HG03457 (cell line): ENCODE measurements around the gene B9D1.

Experiments
- ATAC-seq: cut with Tn5 transposase; IDR thresholded peaks from one replicate; pipeline ENCODE4 v1.9.1; 2021; ENCODE audit warnings: moderate number of reproducible peaks; ENCODE audit not compliant: unreplicated experiment

B9D1 gene

DNA sequence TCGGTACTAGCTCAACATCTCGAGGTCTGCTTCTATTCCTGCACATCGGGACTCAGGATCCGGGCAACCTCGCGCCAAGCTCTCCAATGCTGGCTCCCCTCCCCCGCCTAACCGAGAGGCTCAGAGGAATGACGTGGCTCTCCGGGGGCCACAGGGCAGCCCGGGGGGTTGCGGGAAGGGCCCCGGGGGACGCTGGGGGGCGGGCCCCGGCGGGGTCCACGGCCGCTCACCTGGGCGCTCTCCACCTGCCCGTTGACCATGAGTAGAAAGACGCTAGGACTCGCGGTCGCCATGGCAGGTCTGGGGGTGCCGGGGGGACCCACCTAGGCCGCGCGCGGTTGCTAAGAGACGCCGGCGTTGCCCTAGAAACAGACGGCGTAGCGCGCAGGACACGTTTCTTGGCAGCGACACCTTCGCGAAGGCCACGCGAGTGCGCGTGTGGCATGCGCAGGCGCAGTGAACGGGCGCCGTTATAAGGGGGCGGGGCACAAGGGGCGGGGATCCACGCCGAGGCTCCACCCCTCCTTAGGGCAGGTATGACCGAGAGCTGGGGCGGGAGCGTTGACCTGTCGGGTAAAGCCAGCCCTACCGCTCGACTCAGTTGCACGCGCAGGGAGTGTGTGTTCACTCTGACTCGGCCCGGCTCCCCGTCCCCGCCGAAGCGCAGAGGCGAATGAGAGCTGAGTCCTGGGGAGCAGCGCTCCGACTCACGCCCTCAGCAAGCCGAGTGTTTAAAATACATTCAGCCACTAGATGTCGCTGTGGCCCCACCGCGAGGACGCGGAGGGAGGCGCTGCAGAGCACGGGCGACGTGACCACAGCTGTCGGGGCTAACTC is at the start of gene B9D1:
Gene B9D1 (minus strand): TSS at position 447 of the 837 bp plus-strand sequence. CDS start 154 bp downstream, at position 293.
- peak; percentile 55 for ATAC-seq

DNA sequence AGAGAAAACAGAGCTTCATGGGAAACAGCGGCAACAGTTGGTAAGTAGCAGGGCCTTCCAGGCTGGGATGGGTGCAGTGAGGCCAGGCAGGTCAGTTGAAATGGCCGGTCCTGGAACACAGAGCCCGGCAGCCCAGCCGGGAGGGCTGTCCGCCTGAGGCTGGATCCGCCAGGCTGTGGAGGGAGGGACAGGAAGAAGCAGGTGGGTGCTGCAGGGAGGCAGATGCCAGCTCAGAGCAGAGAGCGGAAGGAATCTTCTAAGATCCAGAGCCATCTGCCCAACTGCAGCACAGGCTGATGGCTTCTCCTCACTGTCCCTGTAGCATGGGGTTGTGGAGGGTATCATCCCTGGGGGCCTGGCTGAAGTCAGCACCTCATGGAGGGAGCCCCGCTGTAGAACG is 49.1 kb upstream of the B9D1 start:
- ATAC-seq: no peak

DNA sequence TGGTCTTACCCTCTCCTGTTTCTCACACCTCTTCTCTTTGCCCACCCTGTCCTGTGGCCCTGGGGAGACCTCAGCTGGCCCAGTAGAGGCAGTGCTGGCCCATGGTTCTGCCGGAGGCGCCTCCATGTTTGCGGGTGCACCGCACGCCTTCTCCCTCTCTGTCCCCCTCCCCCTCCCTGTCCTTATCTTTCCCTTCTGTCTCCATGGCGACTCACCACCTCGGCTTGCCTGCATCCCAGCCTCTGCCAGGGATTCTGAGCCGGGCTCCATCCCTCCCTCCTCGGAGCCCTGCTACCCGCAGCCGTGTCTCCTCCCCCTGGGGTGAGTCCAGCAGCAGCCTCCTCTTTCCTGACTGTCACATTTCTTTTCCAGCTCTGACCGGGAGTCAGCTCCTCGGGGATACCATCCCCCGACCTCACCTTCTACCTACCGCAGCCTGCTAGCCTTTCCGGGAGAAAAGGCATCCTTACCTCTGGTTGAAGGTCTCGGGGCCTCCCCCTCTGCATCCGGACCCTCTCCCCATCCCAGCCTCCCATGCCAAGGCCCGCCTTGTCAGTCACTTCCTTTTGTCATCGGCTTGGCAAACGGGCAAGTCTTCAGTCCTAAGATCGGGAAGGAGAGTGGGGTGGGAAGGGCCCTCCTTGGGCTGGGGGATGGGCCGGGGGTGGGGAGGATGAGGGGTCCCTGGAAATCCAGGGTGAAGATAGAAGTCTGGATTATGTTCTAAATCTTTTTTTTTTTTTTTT is 48.5 kb upstream of the B9D1 start, which contains the start of gene RNF112:
Gene RNF112 (plus strand): TSS at position 358 of the 746 bp plus-strand sequence. CDS start 177 bp downstream, at position 535.
- ATAC-seq: no peak

DNA sequence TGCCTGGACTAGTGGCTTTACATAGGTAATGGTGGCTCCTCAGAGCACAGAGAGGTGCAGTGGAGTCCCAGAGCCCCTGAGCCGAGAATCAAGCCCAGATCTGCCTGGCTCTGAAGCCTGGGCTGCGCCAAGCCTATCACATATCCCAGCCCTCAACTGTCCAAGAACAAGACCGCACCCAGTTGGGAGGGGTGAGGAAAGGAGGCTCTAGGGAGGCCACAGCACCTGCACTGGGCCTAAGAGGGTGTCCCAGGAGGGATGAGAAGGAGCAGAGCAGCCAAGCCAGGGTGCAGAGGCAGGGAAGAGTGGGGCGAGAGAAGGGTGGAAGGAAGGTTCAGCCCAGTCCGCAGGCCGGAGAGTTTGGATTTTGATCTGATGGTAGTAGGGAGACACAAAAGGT is 47.6 kb upstream of the B9D1 start:
- no peak for ATAC-seq

GRCh38 chr17:19409509-19409908 is 47.0 kb upstream of the B9D1 start:
- no peak for ATAC-seq

GRCh38 chr17:19409066-19409465 is 46.5 kb upstream of the B9D1 start:
- no peak for ATAC-seq

- no peak for ATAC-seq
Observed at GRCh38 chr17:19408346-19408710, 45.8 kb upstream of the B9D1 start.

GRCh38 chr17:19407601-19408345 is 45.2 kb upstream of the B9D1 start:
- ATAC-seq: no peak

- ATAC-seq: no peak
Observed at GRCh38 chr17:19405114-19405513, 42.6 kb upstream of the B9D1 start.

GRCh38 chr17:19404264-19404663 is 41.7 kb upstream of the B9D1 start:
- ATAC-seq: no peak

GRCh38 chr17:19403021-19403420 is 40.5 kb upstream of the B9D1 start:
- no peak for ATAC-seq

- ATAC-seq: no peak
Observed at GRCh38 chr17:19402171-19402570, 39.6 kb upstream of the B9D1 start.

- no peak for ATAC-seq
Observed at GRCh38 chr17:19401321-19402010, 38.9 kb upstream of the B9D1 start.

- no peak for ATAC-seq
Observed at GRCh38 chr17:19399750-19400450, 37.4 kb upstream of the B9D1 start.

- ATAC-seq: no peak
Observed at GRCh38 chr17:19398301-19399181, 36.0 kb upstream of the B9D1 start.

DNA sequence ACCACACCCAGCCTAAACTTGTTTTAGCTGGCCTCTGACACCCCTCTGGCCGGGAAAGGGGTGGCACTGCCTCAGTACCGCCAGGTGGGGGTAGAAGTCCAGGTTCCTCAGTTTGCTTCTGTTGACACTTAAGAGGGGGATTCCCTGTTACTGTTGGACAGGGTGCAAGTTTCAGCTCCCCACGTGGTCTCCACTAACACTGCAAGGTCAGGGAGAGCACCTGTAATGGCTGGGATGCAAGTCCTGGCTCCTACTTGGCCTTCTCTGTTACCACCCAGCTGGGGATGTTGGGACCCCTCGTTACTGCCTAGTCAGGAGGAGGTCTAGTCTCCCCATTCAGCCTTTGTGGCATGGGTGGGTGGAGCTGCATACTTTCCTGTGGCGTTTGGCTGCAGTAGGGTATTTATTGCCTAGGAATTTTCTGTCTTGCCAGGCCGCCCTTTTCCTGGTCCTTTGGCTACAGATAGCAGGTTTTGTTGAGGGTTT is 35.1 kb upstream of the B9D1 start:
- no peak for ATAC-seq

DNA sequence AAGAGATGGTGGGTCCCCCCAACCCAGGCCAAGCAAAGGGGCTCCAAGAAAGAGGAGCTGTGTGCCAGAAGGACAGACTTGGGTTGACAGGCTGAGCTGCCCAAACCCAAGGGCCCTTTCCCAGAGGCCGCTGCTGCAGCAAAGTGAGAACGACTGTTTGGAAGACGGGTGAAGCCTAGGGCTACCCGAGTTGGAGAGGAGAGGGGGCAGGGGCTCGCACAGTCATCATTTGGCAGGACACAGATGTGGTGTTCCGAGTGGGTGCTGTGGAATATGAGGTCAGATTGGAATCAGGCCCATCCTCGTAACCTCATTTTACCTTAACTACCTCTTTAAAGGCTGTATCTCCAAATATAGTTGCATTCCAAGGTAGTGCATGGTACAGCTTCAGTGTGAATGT is 29.8 kb upstream of the B9D1 start:
- ATAC-seq: no peak

- ATAC-seq: no peak
Observed at GRCh38 chr17:19391432-19391831, 28.9 kb upstream of the B9D1 start.

GRCh38 chr17:19390951-19391350 is 28.4 kb upstream of the B9D1 start:
- no peak for ATAC-seq
